HL-60 (cell line): ENCODE results near the gene GNG12.

Experiments
- TF ChIP-seq, protein P1 (sequence below): IDR thresholded peaks from one replicate; pipeline ENCODE4 v1.5.1; 2011; ENCODE audit warnings: low read length, control low read depth, inconsistent platforms; ENCODE audit not compliant: insufficient read depth
- TF ChIP-seq, protein P2 (sequence below): IDR thresholded peaks from 2 replicates; pipeline ENCODE4 v1.6.1; 2012; ENCODE audit warnings: low read depth; ENCODE audit not compliant: insufficient replicate concordance

DNA sequence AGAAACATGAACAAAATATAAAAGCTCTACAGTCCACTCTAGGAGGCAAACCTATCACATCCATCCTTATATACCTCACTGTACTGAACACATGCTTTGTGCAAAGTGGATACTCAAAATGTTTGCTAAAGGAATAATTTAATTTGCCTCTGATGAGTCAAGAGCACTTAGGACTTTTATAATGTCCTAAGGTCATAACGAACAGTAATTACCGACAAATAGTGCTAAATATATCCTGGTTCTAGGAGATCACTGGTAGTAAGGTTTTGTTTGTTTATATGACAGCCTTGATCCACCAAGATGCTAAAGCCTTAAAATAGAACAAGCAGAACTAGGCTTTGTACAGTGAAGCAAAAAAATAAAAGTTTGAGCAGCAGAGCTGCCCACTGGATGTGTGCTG, 77.6 kb downstream of the GNG12 start:
- TF ChIP-seq, protein P1, sequence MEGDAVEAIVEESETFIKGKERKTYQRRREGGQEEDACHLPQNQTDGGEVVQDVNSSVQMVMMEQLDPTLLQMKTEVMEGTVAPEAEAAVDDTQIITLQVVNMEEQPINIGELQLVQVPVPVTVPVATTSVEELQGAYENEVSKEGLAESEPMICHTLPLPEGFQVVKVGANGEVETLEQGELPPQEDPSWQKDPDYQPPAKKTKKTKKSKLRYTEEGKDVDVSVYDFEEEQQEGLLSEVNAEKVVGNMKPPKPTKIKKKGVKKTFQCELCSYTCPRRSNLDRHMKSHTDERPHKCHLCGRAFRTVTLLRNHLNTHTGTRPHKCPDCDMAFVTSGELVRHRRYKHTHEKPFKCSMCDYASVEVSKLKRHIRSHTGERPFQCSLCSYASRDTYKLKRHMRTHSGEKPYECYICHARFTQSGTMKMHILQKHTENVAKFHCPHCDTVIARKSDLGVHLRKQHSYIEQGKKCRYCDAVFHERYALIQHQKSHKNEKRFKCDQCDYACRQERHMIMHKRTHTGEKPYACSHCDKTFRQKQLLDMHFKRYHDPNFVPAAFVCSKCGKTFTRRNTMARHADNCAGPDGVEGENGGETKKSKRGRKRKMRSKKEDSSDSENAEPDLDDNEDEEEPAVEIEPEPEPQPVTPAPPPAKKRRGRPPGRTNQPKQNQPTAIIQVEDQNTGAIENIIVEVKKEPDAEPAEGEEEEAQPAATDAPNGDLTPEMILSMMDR: no peak
- TF ChIP-seq, protein P2, sequence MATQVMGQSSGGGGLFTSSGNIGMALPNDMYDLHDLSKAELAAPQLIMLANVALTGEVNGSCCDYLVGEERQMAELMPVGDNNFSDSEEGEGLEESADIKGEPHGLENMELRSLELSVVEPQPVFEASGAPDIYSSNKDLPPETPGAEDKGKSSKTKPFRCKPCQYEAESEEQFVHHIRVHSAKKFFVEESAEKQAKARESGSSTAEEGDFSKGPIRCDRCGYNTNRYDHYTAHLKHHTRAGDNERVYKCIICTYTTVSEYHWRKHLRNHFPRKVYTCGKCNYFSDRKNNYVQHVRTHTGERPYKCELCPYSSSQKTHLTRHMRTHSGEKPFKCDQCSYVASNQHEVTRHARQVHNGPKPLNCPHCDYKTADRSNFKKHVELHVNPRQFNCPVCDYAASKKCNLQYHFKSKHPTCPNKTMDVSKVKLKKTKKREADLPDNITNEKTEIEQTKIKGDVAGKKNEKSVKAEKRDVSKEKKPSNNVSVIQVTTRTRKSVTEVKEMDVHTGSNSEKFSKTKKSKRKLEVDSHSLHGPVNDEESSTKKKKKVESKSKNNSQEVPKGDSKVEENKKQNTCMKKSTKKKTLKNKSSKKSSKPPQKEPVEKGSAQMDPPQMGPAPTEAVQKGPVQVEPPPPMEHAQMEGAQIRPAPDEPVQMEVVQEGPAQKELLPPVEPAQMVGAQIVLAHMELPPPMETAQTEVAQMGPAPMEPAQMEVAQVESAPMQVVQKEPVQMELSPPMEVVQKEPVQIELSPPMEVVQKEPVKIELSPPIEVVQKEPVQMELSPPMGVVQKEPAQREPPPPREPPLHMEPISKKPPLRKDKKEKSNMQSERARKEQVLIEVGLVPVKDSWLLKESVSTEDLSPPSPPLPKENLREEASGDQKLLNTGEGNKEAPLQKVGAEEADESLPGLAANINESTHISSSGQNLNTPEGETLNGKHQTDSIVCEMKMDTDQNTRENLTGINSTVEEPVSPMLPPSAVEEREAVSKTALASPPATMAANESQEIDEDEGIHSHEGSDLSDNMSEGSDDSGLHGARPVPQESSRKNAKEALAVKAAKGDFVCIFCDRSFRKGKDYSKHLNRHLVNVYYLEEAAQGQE: no peak
